HG03460 (cell line): ENCODE results near the gene SERTM2.
A peak's percentile ranks its signal among the peaks of the same experiment; 100 is the strongest.
"Not testable (repeated sequence)": the region's sequence is repeated elsewhere in the genome, so short reads cannot be mapped to it uniquely, and the experiment has no call there.

Source experiments
- ATAC-seq: cut with Tn5 transposase; IDR thresholded peaks from one replicate; pipeline ENCODE4 v1.9.1; 2021; ENCODE audit not compliant: unreplicated experiment

The SERTM2 gene

DNA sequence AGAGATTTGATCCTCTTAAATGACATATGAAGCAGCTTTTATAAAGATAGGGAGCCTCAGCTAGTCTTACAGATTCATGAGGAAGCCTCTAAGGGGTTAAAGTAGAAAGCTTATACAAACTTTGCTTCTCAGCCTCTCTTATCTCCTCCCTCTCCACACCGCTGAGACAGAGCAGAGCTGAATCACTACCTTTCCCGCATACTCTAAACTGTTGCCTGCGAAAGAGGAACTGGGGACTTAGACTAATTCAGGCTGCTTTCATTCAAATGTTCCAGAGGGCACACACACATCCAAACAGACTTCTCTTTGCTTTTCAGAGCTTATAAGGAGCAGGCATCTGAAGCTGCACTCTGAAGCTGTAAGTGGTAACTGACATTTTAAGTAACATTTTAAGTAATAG is at the start of gene SERTM2:
Gene SERTM2, plus strand, starts transcription at position 169 of the 400 bp plus-strand sequence. CDS start 7,213 bp downstream, outside the sequence.
- ATAC-seq, result peak; percentile 75

- no peak for ATAC-seq
These were observed 45.8 kb upstream of the SERTM2 start for GRCh38 chrX:111465669-111466068.

- ATAC-seq, result no peak
These were observed 43.5 kb upstream of the SERTM2 start for GRCh38 chrX:111467896-111468295.

- ATAC-seq, result no peak
These were observed 40.6 kb upstream of the SERTM2 start for GRCh38 chrX:111470681-111471403.

DNA sequence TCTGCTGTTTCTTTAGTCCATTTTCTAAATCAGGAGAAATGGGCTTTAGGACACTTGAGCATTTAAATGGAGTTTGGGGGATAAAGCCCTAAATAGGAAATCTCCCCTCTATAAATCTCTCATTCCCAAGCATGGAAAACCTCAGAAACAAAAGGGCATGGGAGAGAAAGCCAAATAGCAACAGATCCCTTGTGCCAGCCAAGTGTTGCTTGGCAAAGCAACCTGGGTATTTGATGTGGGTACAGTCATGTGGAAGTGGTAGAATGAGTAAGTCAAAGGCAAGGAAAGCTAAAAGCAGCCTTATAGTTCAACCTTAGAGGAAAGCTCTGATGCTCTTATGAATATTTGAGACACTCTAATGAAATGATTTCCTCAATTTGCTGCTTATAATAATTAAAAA is 29.5 kb upstream of the SERTM2 start:
- no peak for ATAC-seq

DNA sequence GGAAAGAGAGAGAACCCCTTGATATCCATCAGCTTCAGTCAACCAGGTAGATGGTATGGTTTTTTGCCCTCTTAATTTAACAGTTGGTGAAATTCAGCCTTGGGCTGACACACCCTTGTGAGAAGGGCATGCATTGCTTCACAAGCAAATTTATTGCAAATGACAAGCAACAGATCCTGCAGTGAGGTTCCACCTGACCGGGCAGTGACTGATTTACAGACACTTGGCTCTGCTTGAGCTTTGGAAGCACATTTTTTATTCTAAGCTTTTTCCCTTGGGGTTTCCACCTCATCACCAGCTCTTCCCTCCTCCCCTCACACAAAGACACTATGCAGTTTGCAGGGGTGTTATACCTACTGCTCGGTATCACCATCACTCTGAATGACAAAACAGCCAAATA is 28.3 kb upstream of the SERTM2 start:
- no peak for ATAC-seq

- ATAC-seq, result no peak
These were observed 27.6 kb upstream of the SERTM2 start for GRCh38 chrX:111483881-111484280.

DNA sequence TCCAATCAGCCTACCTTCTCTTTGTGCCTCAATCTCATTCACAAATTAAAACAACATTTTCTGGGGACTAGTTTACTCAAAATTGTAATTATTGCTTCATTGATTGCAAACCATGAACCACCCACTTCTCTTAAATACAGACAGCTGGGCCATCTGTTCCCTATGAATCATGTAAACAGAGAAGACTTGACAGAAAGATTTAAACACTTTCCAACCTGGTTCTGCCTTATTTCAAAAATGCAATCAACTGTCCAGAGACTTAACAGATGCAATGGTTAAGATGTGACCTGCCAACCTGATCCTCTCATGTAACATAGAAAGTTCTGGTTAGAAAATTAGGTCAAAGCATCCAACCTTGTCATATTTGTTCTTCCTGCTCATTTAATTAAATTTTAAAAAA is 20.8 kb upstream of the SERTM2 start:
- no peak for ATAC-seq

DNA sequence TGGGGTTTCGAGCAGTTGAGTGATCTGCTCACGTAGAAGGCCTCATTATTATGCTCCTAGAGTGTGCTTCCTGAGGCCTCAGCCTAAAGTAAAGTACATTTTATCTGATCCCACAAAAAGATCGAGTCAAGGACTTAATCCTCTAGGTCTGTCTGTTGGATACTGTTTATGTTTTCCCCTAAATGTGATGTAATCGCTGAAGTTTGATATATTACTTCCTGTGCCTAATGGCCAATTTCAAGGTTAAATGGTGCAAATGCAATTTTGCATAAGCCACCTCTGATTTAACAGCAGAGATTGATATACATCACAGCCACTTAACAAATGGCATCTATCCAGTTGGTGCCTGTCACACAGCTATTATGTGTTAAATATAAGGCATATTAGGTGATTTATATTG is 19.4 kb upstream of the SERTM2 start:
- ATAC-seq, result no peak

DNA sequence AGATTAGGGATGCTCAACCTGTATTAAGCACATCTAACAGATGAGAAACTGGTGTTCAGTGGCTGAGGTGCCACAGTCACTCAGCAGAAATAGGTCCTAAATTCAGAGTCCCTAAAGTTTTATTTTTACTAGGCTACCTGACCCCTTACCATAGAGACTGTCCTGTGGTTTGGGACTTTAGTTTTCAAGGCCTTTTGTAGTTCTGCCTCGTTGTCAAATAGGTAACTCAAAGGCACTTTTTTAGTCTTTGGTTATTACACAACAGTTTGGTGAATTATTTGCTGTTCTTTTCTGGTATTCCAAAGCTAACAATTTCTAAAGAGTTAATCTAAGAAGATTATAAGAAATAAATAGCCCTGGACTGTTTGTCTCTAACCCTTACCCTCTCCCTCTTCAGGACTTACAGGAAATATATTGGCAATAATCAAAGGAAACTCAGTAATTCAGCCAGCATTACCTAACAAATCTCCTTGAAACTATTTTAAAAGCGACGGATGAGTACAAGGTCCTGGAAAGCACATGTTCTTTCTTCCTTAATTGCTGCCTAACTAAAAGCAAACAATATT is 12.8 kb upstream of the SERTM2 start:
- no peak for ATAC-seq

GRCh38 chrX:111503485-111503993 is 7.9 kb upstream of the SERTM2 start:
- ATAC-seq, result no peak

- no peak for ATAC-seq
These were observed 6.5 kb upstream of the SERTM2 start for GRCh38 chrX:111504941-111505340.

GRCh38 chrX:111505783-111506182 is 5.7 kb upstream of the SERTM2 start:
- ATAC-seq, result no peak

- ATAC-seq, result no peak
These were observed 4.6 kb upstream of the SERTM2 start for GRCh38 chrX:111506826-111507225.

DNA sequence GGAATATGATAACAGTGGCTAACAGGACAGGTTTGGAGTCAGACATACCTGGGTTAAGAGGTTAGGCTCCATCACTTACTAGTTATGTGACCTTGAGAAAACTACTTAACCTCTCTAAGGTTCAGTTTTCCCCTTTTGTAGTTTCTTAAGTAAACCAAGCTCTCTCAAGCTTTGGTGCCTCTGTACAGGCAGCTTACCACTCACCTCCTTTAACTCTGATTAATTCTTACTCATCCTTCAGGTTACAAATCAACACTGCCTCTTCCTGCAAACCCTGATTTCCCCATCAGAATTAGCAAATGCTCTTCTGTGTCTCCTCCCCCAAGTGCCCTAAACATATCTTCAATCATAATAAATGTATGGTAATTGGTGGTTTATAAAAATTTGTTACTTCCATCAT is 3.5 kb upstream of the SERTM2 start:
- ATAC-seq, result no peak

- ATAC-seq, result no peak
These were observed 3.9 kb downstream of the SERTM2 start for GRCh38 chrX:111515298-111515697.

DNA sequence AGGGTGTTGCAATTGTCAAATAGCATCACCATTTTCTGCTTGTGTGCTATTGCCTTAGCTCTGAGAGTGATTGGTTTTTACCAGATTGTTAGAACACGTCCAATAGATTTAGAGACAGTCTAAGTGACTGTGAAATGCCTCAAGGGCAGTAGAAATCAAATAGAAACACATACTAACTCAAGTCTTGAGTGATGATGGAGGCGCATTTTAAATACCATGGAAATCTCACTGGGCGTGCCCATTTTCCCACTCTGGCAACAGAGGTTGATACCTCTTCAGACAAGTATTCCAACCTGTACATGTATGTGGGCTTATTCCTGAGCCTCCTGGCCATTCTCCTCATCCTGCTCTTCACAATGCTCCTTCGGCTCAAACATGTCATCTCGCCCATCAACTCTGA is 7.2 kb downstream of the SERTM2 start:
- no peak for ATAC-seq

DNA sequence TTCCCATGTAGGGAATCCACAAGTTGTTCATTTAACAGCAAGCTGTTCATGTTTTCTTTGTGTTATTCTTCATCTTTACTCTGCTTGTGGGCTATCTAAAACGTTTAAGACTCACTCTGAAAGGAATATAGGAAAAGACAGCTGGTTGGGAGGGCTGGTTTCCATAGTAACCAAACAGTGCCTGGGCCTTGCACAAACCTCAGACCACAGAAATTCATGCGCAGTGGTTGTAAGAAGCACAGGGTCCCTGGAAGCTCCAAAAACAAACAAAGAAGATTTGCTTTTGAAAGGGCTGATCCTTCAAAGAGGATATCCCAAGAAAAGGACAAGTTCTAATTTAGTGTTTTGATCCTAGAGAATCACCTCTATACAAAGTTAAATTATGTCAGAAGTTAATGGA is 7.8 kb downstream of the SERTM2 start:
- ATAC-seq, result no peak

- ATAC-seq, result no peak
These were observed 9.1 kb downstream of the SERTM2 start for GRCh38 chrX:111520506-111520905.

GRCh38 chrX:111521169-111521568 is 9.7 kb downstream of the SERTM2 start:
- ATAC-seq, result no peak

DNA sequence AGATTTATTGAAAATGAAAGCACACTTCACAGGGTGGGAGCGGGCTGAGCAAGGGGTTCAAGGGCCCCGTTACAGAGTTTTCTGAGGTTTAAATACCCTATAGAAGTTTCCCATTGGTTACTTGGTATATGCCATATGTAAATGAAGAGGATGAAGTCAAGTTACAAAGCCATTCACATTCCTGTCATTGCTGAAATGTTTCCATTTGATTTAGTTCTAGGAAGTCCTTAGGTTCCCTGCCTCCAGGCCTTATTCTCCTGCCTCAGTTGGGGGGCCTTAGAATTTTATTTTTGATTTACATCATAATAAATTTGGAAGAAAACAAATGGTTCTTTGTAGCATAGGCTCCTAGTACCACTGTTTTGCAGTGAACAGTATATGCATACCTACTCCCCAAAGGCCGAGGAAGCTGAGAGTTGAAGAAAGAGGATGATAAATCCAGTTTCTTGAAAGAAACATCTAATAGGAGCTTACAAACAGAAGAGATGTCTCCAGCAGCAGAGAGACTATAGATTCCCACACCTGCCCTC is 31.8 kb downstream of the SERTM2 start:
- no peak for ATAC-seq

DNA sequence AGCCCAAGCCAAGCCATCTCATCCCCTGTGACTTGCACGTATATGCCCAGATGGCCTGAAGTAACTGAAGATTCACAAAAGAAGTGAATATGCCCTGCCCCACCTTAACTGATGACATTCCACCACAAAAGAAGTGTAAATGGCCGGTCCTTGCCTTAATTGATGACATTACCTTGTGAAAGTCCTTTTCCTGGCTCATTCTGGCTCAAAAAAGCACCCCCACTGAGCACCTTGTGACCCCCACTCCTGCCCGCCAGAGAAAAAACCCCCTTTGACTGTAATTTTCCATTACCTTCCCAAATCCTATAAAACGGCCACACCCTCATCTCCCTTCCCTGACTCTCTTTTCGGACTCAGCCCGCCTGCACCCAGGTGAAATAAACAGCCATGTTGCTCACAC is 37.8 kb downstream of the SERTM2 start:
- not testable (repeated sequence) for ATAC-seq
